Activated B cell treated with CpG ODN at 0.5 μM for 24 hours (primary cell): ENCODE results near the gene CIB1. TPM values are rescaled to one million over a fixed set of nuclear protein-coding genes. Genes with fewer than 3 reads are reported as not detected.
A peak's percentile ranks its signal among the peaks of the same experiment; 100 is the strongest.

Source experiments
- ATAC-seq: fragments of 200-7000 bp; cut with Tn5 transposase; one replicate; pipeline ENCODE4 v1.10.0; 2021; ENCODE audit warnings: low read depth, mild to moderate bottlenecking, moderate library complexity
- CTCF ChIA-PET: fragments of 350-600 bp; sonication (Branson Sonifier 250); formaldehyde crosslinking; loops from one replicate; lab custom pipeline; 2021; ENCODE audit warnings: antibody characterized with exemption; lab: Charles Lee
- POLR2A ChIA-PET: fragments of 350-600 bp; sonication (Branson Sonifier 250); formaldehyde crosslinking; loops from one replicate; lab custom pipeline; 2021; ENCODE audit warnings: antibody characterized with exemption; lab: Charles Lee
- DNase-seq: peaks from one replicate; pipeline ENCODE4 v3.0.0; 2022
- H3K27ac Mint-ChIP-seq: one replicate; pipeline ENCODE4 v1.8.0; 2020; ENCODE audit warnings: mixed read lengths
- H3K27me3 Mint-ChIP-seq: one replicate; pipeline ENCODE4 v1.8.0; 2021; ENCODE audit warnings: mixed read lengths
- H3K36me3 Mint-ChIP-seq: one replicate; pipeline ENCODE4 v1.8.0; 2021; ENCODE audit warnings: low read depth, mixed read lengths
- H3K4me1 Mint-ChIP-seq: one replicate; pipeline ENCODE4 v1.8.0; 2021; ENCODE audit warnings: mixed read lengths
- H3K4me3 Mint-ChIP-seq: one replicate; pipeline ENCODE4 v1.8.0; 2020; ENCODE audit warnings: mild to moderate bottlenecking, mixed read lengths
- H3K9me3 Mint-ChIP-seq: one replicate; pipeline ENCODE4 v1.8.0; 2020; ENCODE audit warnings: mixed read lengths
- CTCF ChIP-seq: fragments of 200-600 bp; IDR thresholded peaks from one replicate; pipeline ENCODE4 v1.8.0; 2022; ENCODE audit warnings: antibody characterized with exemption, mild to moderate bottlenecking
- intact Hi-C: fragments of 100-400 bp; cut with micrococcal nuclease; formaldehyde crosslinking; loops from one replicate; pipeline ENCODE4 v1.15.1; 2024
- total RNA-seq: library from RNA; stranded (reverse); gene quantifications from 2 replicates; pipeline ENCODE4 v1.2.3, GENCODE V29; 2022

CIB1 gene
- total RNA-seq, 1 donor from 2014 or later, result 96.6 TPM

DNA sequence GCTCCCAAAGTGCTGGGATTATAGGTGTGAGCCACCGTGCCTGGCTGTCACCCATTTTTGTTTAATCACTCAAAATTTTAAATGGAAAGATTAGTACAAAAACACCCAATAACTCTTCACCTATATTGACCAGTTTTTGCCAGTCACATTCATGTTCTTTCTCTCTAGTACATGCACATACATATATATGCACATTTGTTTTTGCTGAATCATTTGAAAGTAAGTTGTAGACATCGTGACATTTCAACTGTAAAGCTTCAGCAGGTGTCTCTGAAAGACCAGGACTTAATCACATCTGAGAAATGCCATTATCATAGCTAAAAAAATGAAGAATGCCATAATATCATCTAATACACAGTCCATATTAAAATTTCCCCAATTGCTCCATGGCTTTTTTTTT, 39.1 kb downstream of the CIB1 start:
- TF ChIP-seq CTCF, result no peak
- Mint-ChIP-seq H3K9me3 (no peaks in the 10 kb centered on the region), H3K27ac (peak overlapping the region; percentile 98), H3K4me1 (peaks cover 89% of the 10 kb centered on the region), H3K36me3 (peaks cover 10% of the 10 kb centered on the region), H3K27me3 (no peaks in the 10 kb centered on the region), H3K4me3 (peak overlapping the region; percentile 44)
- ChIA-PET CTCF (interaction anchor here (1.3 to 1.9 kb wide), 2 partner anchors 20 to 27 kb away, joined by 5 to 7 read pairs; no protein-coding TSS in a partner anchor), POLR2A (interaction anchor here (0.6 to 13.0 kb wide), 4 partner anchors 8 to 21 kb away, joined by 3 to 248 read pairs (median 12); partner anchors contain the start of gene SEMA4B)
- intact Hi-C loops, result loop anchor here (5.0 to 10.0 kb wide), 2 partner anchors 470 to 738 kb away; partner anchors contain the start of gene HDDC3
- DNase-seq (no peak), ATAC-seq (no peak)

DNA sequence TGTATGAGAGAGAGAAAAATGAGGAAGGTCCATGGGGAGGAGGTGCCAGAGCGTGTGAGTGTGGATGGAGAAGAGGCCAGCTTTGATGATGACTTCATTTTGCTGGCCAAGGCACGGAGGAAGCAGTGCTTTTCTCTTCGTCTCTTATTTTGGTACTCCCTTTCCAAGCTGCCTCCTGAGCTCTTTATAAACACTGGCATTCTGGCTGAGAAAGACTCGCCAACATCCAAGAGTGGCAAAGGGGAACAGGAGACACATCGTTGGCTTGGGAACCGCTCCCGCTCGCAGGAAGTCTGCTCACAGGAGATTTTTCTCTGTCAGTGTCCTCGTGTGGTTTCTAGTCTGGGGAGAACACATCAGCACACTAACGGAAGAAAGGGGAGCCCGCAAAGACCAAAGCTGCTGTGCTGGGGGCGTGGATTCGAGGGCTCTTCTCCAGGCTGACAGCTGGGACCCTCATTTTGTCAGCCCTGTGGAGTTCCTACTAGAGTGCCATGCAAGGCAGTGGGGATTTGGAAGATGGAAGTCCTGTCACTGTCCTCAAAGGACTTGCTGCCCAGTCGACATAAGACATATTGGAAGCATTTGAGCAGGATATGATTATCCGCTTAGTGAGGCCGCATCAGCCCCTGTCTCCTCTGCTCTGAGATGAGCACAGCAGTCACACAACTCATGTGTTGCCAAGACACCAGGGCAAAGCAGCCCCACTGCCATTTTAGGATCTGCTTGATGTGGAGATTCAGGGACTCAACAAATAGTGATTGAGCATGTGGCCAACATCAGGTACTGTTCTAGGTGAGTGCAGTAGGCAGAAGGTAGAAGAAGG, 40.6 kb downstream of the CIB1 start:
- Mint-ChIP-seq H3K27ac (peak overlapping the region; percentile 98), H3K27me3 (no peaks in the 10 kb centered on the region), H3K9me3 (no peaks in the 10 kb centered on the region), H3K36me3 (peaks cover 10% of the 10 kb centered on the region), H3K4me3 (peak overlapping the region; percentile 68), H3K4me1 (peaks cover 90% of the 10 kb centered on the region)
- no peak for DNase-seq
- no peak for TF ChIP-seq CTCF
- ChIA-PET POLR2A (interaction anchor here (1.1 to 13.0 kb wide), 7 partner anchors 9 to 195 kb away, joined by 3 to 248 read pairs (median 58); partner anchors contain the start of genes CIB1, GDPGP1, IQGAP1 and SEMA4B), CTCF (interaction anchor here (0.8 to 10.1 kb wide), 6 partner anchors 8 to 40 kb away, joined by 3 to 130 read pairs (median 13); partner anchors contain the start of genes CIB1, GDPGP1 and SEMA4B)
- intact Hi-C loops, result loop anchor here (1.0 to 10.0 kb wide), 3 partner anchors 9 to 739 kb away; partner anchors contain the start of gene HDDC3
- ATAC-seq, result no peak

- ChIA-PET POLR2A (interaction anchor here (0.5 to 13.0 kb wide), 18 partner anchors 8 to 648 kb away, joined by 3 to 248 read pairs (median 6); partner anchors contain the start of genes CIB1, GDPGP1, IQGAP1 and NGRN), CTCF (interaction anchor here (1.2 to 10.1 kb wide), 7 partner anchors 9 to 41 kb away, joined by 3 to 130 read pairs (median 15); partner anchors contain the start of genes CIB1, GDPGP1 and SEMA4B)
- Mint-ChIP-seq H3K27ac (peak overlapping the region; percentile 98), H3K36me3 (peaks cover 14% of the 10 kb centered on the region), H3K27me3 (no peaks in the 10 kb centered on the region), H3K4me1 (peaks cover 97% of the 10 kb centered on the region), H3K4me3 (peak overlapping the region; percentile 77), H3K9me3 (no peaks in the 10 kb centered on the region)
- ATAC-seq, result peak; percentile 75
- intact Hi-C loops, result loop anchor here (1.0 to 10.0 kb wide), 8 partner anchors 8 to 740 kb away; partner anchors contain the start of genes CIB1, HDDC3 and SEMA4B
- no peak for TF ChIP-seq CTCF
- peak; percentile 69 for DNase-seq
Measured at GRCh38 chr15:90191794-90192509, 41.8 kb downstream of the CIB1 start.

- CTCF ChIA-PET, result interaction anchor here (1.2 to 10.1 kb wide), 7 partner anchors 9 to 42 kb away, joined by 3 to 130 read pairs (median 15); partner anchors contain the start of genes CIB1, GDPGP1 and SEMA4B
- Mint-ChIP-seq H3K27ac (peak overlapping the region; percentile 98), H3K9me3 (no peaks in the 10 kb centered on the region), H3K4me3 (peak overlapping the region; percentile 77), H3K4me1 (peaks cover 95% of the 10 kb centered on the region), H3K27me3 (no peaks in the 10 kb centered on the region), H3K36me3 (peaks cover 11% of the 10 kb centered on the region)
- peak; percentile 48 for ATAC-seq
- TF ChIP-seq CTCF, result no peak
- intact Hi-C loops, result loop anchor here (1.0 to 10.0 kb wide), 7 partner anchors 10 to 741 kb away; partner anchors contain the start of genes CIB1, HDDC3 and SEMA4B
- POLR2A ChIA-PET, result interaction anchor here (0.5 to 13.0 kb wide), 15 partner anchors 10 to 197 kb away, joined by 3 to 248 read pairs (median 9); partner anchors contain the start of genes CIB1, GDPGP1, IQGAP1 and SEMA4B
- DNase-seq, result no peak
Measured at GRCh38 chr15:90191344-90191687, 42.4 kb downstream of the CIB1 start.
